Activated T-cell treated with anti-CD3 and anti-CD28 coated beads for 4 hours (primary cell): ENCODE data around the gene TPGS1.

ENCODE experiments used
- DNase-seq: peaks from one replicate; pipeline ENCODE4 v3.0.0-alpha.2; 2020

The TPGS1 gene

GRCh38 chr19:496112-496665 lies 11.1 kb upstream of the TPGS1 start, which contains the start of gene MADCAM1:
MADCAM1 (plus strand) TSS chr19:496486; CDS start chr19:496500, 14 bp downstream.
- DNase-seq = no peak

DNA sequence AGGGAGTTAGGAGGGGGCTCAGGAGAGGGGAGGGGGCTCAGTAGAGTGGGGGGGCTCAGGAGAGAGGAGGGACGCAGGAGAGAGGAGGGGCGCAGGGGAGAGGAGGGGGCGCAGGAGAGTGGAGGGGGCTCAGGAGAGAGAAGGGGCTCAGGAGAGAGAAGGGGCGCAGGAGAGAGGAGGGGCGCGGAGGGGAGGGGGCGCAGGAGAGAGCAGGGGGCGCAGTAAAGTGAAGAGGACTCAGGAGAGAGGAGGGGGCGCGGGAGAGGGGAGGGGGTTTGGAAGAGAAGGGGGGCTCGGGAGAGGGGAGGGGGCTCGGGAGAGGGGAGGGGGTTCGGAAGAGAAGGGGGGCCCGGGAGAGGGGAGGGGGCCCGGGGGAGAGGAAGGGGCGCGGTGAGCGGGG lies 10.3 kb upstream of the TPGS1 start:
- no peak for DNase-seq

DNA sequence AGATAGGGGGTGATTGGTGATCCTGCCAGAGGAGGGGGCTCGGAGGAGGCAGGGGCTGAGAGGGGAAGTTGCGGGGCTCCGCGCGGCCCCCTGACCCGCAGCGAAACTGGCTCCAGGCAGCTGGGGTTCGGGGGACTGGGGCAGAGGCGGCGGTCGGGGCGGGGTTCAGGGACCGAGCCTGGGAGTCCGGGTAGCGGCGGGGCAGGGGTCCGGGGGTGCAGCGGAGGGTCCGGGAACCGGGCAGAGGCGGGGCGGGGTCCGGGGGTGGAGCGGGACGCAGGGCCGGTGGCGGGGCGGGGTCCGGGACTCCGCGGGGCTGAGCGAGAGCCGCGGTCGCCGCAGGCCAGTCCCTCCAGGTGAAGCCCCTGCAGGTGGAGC lies 9.8 kb upstream of the TPGS1 start:
- no peak for DNase-seq

DNA sequence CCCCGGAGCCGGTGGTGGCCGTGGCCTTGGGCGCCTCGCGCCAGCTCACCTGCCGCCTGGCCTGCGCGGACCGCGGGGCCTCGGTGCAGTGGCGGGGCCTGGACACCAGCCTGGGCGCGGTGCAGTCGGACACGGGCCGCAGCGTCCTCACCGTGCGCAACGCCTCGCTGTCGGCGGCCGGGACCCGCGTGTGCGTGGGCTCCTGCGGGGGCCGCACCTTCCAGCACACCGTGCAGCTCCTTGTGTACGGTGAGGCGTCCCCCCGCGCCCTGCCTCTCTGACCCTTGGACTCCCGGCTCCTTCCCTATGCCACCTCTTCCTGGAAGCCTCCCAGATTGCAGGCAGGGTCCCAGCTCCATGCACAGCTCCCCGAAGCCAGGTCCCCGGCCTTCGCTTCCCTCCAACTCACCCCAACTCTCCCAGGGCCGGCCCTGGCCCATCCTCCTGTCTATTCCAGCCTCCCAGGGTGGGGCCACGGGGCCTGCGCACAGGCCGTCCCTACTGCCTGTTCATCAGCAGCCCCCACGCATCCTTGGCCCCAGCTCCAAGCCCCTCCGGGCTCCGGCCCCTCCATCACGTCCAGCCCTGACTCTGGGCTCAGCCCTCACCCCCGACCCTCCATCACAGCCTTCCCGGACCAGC lies 9.3 kb upstream of the TPGS1 start:
- no peak for DNase-seq

- DNase-seq = no peak
Observed at GRCh38 chr19:498511-498891, 8.8 kb upstream of the TPGS1 start.

- no peak for DNase-seq
Observed at GRCh38 chr19:498977-499623, 8.2 kb upstream of the TPGS1 start.

DNA sequence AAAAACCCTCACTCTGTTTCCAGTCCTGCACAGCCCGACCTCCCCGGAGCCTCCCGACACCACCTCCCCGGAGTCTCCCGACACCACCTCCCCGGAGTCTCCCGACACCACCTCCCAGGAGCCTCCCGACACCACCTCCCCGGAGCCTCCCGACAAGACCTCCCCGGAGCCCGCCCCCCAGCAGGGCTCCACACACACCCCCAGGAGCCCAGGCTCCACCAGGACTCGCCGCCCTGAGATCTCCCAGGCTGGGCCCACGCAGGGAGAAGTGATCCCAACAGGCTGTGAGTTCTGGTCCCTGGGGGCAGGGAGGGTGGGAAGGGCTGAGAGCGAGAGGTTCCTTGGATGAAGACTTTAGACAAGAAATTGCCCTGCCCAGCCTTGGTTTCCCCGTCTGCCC lies 5.7 kb upstream of the TPGS1 start:
- DNase-seq = no peak

DNA sequence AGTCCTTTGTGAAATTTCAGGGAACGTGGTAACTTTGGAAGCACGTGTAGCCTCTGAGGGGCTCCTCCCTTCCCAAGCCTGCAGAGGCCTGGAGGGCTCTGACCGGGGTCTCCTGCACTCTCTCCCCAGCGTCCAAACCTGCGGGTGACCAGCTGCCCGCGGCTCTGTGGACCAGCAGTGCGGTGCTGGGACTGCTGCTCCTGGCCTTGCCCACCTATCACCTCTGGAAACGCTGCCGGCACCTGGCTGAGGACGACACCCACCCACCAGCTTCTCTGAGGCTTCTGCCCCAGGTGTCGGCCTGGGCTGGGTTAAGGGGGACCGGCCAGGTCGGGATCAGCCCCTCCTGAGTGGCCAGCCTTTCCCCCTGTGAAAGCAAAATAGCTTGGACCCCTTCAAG lies 2.7 kb upstream of the TPGS1 start:
- DNase-seq = no peak

DNA sequence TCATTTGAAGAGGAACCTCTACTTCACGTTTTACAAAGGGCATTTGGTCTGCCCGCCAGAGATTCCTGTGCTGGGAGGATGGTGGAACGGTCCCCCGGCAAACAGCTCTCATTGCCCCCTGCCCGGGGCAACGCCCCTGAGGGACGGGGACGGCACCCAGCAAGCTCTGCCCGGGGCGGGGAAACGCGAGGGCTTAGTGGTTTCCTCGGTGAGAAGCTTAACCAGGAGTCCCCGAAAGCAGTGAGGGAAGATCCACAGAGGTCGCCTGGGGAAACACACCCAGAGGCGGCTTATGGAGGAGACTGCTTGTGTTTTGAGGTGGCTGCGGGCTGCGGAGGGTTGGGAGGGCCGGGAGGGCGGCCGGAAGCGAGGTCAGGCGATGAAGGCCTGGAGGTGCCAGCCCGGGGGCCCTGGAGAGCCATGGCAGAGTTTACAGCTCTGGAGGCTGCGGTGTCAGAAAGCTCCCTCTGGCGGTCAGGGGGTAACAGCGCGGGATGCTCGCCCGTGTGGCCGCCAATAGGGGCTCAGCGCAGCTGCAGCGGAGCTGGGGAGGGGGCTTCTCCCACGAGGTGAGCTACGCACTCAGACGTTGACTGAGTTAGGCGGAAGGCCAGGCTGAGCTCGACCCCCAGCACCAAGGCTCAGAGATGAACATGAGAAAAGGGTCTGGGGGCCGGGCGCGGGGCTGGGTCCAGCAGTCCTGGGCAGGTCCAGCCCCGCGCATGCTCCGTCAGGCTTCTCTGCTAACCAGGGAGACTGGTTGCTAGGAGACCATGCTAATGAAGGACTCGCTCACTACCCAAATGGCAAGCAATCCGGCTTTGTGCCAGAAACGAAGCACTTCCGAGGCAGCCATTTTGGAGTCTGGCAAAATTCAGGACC lies 652 bp upstream of the TPGS1 start:
- peak; percentile 86 for DNase-seq

- DNase-seq = no peak
Observed at GRCh38 chr19:508204-509150, 1.2 kb downstream of the TPGS1 start.

GRCh38 chr19:510606-511100 lies 3.4 kb downstream of the TPGS1 start:
- peak; percentile 88 for DNase-seq

- peak; percentile 70 for DNase-seq
Observed at GRCh38 chr19:511101-511851, 4.0 kb downstream of the TPGS1 start.

GRCh38 chr19:512547-513365 lies 5.5 kb downstream of the TPGS1 start:
- no peak for DNase-seq

DNA sequence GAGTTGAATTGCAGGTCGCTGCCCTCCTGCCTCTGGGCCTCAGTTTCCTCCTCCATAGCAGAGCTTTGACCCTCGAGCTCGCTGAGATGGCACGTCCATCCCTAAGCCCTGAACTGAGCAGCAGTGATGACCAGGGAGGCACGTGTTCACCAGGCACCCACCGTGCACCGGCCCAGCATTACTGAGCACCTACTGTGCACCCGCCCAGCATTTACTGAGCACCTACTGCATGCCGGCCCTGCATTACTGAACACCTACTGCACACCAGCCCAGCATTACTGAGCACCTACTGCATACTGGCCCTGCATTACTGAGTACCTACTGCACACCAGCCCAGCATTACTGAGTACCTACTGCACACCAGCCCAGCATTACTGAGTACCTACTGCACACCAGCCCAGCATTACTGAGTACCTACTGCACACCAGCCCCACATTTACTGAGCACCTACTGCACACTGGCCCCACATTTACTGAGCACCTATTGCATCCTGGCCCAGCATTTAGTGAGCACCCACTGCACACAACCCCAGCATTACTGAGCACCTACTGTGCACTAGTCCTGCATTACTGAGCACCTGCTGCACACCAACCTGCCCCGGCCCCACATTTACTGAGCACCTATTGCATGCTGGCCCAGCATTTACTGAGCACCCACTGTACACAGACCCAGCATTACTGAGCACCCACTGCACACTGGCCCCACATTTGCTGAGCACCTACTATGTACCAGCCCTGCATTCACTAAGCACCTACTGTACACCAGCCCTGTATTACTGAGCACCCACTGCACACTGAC lies 6.3 kb downstream of the TPGS1 start:
- DNase-seq = no peak

DNA sequence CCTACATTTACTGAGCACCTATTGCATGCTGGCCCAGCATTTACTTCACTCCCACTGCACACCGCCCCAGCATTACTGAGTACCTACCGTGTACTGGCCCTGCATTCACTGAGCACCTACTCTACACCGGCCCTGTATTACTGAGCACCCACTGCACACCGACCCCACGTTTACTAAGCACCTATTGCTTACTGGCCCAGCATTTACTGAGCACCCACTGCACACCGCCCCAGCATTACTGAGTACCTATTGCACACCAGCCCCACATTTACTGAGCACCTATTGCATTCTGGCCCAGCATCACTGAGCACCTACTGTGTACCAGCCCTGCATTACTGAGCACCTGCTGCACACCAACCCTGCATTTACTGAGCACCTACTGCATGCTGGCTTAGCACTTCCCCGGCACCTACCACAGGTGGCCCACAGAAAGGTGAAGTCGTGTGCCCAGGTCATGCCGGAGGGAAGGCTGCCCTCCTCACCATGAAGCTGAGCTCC lies 6.9 kb downstream of the TPGS1 start:
- no peak for DNase-seq

GRCh38 chr19:517721-518597 lies 10.7 kb downstream of the TPGS1 start:
- DNase-seq = no peak

DNA sequence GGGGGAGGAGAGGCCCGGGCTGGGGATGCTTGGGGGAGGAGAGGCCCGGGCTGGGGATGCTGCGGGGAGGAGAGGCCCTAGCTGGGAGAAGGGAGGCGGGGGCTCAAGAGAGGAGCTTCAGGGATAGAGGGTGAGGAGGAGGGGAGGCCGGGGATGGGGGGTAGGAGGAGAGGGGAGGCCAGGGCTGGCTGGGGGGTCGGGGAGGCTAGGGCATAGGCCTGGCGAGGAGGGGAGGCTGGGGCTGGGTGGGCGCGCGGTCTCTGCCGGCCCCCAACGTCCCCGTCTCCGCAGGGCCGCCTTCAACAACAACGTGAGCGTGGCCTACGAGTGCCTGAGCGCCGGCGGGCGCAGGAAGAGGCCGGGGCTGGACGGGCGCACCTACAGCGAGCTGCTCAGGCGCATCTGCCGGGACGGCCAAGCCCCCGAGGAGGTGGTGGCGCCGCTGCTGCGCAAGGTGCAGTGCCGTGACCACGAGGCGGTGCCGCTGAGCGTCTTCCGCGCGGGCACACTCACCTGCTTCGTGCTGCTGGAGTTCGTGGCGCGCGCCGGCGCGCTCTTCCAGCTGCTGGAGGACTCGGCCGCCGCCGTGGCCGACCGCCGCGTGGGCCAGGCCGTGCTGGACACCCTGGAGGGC lies 11.4 kb downstream of the TPGS1 start:
- peak; percentile 36 for DNase-seq

DNA sequence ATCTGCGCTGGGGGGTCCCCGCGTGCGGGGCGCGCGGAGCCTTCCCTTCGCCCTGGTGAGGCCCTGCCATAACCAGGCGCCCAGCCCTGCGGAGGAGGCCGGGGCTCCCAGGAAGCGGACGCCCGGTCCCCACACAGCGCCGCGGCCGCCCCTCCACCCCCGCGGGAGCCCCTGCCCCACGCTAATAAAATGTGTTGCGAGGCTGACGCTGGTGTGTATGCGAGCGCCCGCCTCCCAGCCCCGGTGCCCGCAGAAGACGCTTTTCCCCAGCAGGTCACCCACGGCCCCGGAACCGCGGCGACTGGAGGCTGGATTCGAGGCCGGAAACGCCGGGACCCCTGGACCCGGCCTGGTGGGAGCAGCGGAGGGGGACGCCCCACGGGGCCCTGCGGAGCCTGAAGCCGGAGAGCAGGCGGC lies 12.2 kb downstream of the TPGS1 start:
- no peak for DNase-seq
